AG09309 (cell line): ENCODE data around the gene RBMS3.
A peak's percentile ranks its signal among the peaks of the same experiment; 100 is the strongest.

Source experiments
- DNase-seq: peaks from one replicate; pipeline ENCODE4 v3.0.0-alpha.2; 2010; ENCODE audit warnings: low read depth
- H3K4me3 ChIP-seq: 2 replicates; pipeline ENCODE4 v1.5.1; 2011; ENCODE audit warnings: mild to moderate bottlenecking, low read depth, low read length, moderate library complexity; ENCODE audit not compliant: control insufficient read depth
- TF ChIP-seq, protein P1 (sequence below): IDR thresholded peaks from 2 replicates; pipeline ENCODE4 v1.5.1; 2011; ENCODE audit warnings: mild to moderate bottlenecking, low read depth, low read length, inconsistent platforms; ENCODE audit not compliant: insufficient read depth, control insufficient read depth; ENCODE audit errors: missing control alignments

The RBMS3 gene

DNA sequence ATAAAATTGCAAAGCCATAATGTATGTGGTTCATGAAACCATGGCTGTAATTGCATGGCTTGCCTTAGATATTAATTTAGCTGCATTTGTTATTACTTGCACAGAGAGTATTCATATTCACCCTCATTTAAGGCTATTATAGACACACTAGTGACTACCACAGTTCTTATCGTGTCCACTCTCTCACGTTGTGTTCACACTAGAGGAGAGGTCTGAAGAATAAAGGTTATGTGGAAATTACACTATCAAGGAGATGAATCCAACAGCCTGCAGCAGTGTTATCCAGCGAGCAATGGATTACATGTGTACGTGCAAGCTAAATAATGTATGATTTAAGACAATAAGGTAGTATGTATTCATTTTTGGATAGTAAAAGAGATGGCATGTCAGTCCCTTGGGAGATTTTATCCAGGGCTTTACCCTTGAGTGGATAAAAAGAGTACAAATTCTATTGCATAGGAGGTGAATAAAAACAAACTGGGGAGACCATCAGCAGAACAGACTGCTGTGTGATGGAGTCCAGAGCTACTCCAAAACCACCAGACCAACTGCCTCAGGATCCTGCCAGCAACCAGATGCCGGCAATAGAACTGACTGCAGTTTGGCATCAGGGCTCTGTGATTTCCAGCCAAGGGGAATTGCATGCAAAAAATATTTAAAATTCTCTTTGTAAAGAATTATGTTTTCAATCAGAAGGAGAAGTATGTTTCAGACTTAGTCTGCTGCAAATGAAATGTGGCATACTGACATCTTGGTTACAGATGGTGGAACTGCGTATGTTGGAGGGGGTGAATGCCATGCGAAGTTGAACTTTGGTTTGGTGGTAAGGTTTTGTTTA lies 146.6 kb downstream of the RBMS3 start:
- peak; percentile 55 for DNase-seq
- TF ChIP-seq, protein P1, sequence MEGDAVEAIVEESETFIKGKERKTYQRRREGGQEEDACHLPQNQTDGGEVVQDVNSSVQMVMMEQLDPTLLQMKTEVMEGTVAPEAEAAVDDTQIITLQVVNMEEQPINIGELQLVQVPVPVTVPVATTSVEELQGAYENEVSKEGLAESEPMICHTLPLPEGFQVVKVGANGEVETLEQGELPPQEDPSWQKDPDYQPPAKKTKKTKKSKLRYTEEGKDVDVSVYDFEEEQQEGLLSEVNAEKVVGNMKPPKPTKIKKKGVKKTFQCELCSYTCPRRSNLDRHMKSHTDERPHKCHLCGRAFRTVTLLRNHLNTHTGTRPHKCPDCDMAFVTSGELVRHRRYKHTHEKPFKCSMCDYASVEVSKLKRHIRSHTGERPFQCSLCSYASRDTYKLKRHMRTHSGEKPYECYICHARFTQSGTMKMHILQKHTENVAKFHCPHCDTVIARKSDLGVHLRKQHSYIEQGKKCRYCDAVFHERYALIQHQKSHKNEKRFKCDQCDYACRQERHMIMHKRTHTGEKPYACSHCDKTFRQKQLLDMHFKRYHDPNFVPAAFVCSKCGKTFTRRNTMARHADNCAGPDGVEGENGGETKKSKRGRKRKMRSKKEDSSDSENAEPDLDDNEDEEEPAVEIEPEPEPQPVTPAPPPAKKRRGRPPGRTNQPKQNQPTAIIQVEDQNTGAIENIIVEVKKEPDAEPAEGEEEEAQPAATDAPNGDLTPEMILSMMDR = no peak
- H3K4me3 ChIP-seq = no peak overlapping the region

DNA sequence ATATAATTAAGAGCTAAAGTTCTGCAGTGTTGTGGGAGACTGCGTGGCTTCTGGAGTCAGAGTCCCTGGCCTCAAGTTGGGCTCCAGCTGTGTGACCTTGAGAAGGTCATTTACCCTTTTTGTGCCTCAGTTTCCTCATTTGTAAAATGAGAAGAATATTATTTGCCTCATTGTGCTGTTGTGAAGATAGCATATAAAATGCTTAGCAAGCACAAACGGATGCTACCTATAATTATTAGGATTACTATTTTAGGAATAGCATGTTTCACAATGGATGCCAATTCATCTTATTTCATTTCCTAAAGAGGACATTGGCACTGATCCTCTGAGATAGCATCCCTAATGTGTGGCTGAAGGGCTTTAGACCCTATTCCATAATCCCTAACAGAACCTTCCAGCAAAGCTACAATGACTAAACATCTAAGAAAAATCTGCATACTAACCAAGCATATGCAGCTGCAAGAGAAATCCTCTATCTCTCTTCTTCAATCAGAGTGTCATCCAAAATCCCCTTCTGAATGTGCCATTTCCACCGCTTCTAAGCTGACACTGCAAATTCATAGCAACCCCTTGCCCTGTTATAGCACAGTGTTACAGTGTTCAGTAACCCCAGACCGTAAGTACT lies 148.3 kb downstream of the RBMS3 start:
- no peak for DNase-seq
- H3K4me3 ChIP-seq = no peak overlapping the region
- TF ChIP-seq, protein P1 = no peak

- TF ChIP-seq, protein P1 = no peak
- no peak overlapping the region for H3K4me3 ChIP-seq
- peak; percentile 28 for DNase-seq
Measured at GRCh38 chr3:29430558-29430971, 149.7 kb downstream of the RBMS3 start.

DNA sequence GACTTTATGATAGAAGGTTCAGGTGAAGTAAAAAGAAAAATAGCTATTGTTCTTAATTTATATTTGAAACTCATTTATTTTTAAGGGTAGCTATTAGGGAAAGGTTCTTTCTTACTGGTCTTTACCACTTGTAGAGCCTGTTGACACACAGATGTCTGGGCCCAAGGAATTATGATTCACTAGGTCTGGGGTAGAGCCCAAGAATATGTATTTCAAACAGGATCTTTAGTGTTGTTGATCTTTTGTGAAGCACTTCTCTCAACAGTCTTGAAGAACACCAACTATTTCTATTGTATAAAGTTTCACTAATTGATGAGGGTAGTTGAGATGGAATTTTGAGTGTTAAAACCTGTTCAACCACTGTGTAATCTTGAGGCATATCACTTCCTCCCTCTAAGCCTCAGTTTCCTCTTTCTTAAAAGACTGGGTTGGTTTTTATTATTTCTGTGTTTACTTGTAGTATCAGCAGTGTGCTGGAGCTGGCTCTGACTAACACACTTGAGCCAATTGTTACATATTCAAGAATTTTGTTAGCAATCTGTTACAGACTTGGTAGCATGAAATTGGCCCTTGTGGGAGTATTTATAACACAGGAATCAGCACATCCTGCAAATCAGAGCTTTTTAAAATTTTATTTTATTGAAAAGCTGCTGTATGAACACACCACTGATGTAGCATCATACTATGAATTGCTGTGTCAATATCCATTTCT lies 155.9 kb downstream of the RBMS3 start:
- no peak overlapping the region for H3K4me3 ChIP-seq
- TF ChIP-seq, protein P1 = no peak

GRCh38 chr3:29438580-29438979 lies 157.7 kb downstream of the RBMS3 start:
- DNase-seq = no peak
- TF ChIP-seq, protein P1 = no peak

More for the DNA sequence above, 155.9 kb downstream of the RBMS3 start:
- DNase-seq = no peak

GRCh38 chr3:29440413-29441305 lies 159.8 kb downstream of the RBMS3 start:
- H3K4me3 ChIP-seq = no peak overlapping the region
- no peak for DNase-seq
- TF ChIP-seq, protein P1 = no peak

More at GRCh38 chr3:29438580-29438979, 157.7 kb downstream of the RBMS3 start:
- H3K4me3 ChIP-seq = no peak overlapping the region
